Trophoblast cell (in vitro differentiated cells and primary cell): ENCODE data around the gene SERPINB6.
"Not testable (repeated sequence)": the region's sequence is repeated elsewhere in the genome, so short reads cannot be mapped to it uniquely, and the experiment has no call there.

Experiments used
- DNase-seq, 2 donors: peaks; one replicate each; pipeline ENCODE4 v3.0.0-alpha.2; 2016
- H2AFZ ChIP-seq: 2 replicates; pipeline ENCODE4 v1.6.1; 2013; ENCODE audit warnings: low read length, moderate library complexity, mild to moderate bottlenecking; ENCODE audit not compliant: insufficient read depth, poor library complexity
- H2AK5ac ChIP-seq: 2 replicates; pipeline ENCODE4 v1.6.1; 2013; ENCODE audit warnings: mild to moderate bottlenecking, low read length
- H2BK120ac ChIP-seq: 2 replicates; pipeline ENCODE4 v1.6.1; 2013; ENCODE audit warnings: low read length, mild to moderate bottlenecking, moderate library complexity; ENCODE audit not compliant: insufficient read depth, poor library complexity
- H2BK12ac ChIP-seq: 2 replicates; pipeline ENCODE4 v1.6.1; 2013; ENCODE audit warnings: mild to moderate bottlenecking, low read length, moderate library complexity
- H2BK5ac ChIP-seq: 2 replicates; pipeline ENCODE4 v1.6.1; 2013; ENCODE audit warnings: low read length, low read depth, moderate library complexity, mild to moderate bottlenecking; ENCODE audit not compliant: poor library complexity
- H3K14ac ChIP-seq: 2 replicates; pipeline ENCODE4 v1.6.1; 2013; ENCODE audit warnings: mild to moderate bottlenecking, low read length
- H3K18ac ChIP-seq: 2 replicates; pipeline ENCODE4 v1.6.1; 2013; ENCODE audit warnings: mild to moderate bottlenecking, low read length
- H3K23ac ChIP-seq: 2 replicates; pipeline ENCODE4 v1.6.1; 2013; ENCODE audit warnings: low read length
- H3K27ac ChIP-seq: 2 replicates; pipeline ENCODE4 v1.5.1; 2013; ENCODE audit warnings: low read depth, mild to moderate bottlenecking, inconsistent platforms, low read length, moderate library complexity
- H3K27me3 ChIP-seq: 2 replicates; pipeline ENCODE4 v1.6.1; 2013; ENCODE audit warnings: inconsistent platforms, mild to moderate bottlenecking, low read length, moderate library complexity; ENCODE audit not compliant: insufficient read depth
- H3K36me3 ChIP-seq, 2 experiments: 1 replicate in 1 of 2; 2 replicates in 1 of 2; pipeline ENCODE4 v1.6.1; 2013; ENCODE audit warnings: low read length in 2 of 2, mild to moderate bottlenecking in 2 of 2, moderate library complexity in 1 of 2; ENCODE audit not compliant: insufficient read depth in 2 of 2, control insufficient read depth in 1 of 2
- H3K4ac ChIP-seq: 2 replicates; pipeline ENCODE4 v1.6.1; 2013; ENCODE audit warnings: low read depth, mild to moderate bottlenecking, low read length, moderate library complexity
- H3K4me1 ChIP-seq, 2 experiments: 1 replicate in 1 of 2; 2 replicates in 1 of 2; pipeline ENCODE4 v1.6.1; 2013; ENCODE audit warnings: low read length in 2 of 2, mild to moderate bottlenecking in 2 of 2, moderate library complexity in 1 of 2; ENCODE audit not compliant: insufficient read depth in 2 of 2, control insufficient read depth in 1 of 2
- H3K4me2 ChIP-seq: 2 replicates; pipeline ENCODE4 v1.6.1; 2013; ENCODE audit warnings: inconsistent platforms, mild to moderate bottlenecking, low read length, moderate library complexity
- H3K4me3 ChIP-seq: 2 replicates; pipeline ENCODE4 v1.5.1; 2013; ENCODE audit warnings: mild to moderate bottlenecking, low read depth, low read length, inconsistent platforms
- H3K79me1 ChIP-seq: one replicate; pipeline ENCODE4 v1.6.1; 2013; ENCODE audit warnings: low read length
- H3K79me2 ChIP-seq: 2 replicates; pipeline ENCODE4 v1.6.1; 2013; ENCODE audit warnings: low read length, mild to moderate bottlenecking; ENCODE audit not compliant: control insufficient read depth, insufficient read depth, poor library complexity
- H3K9ac ChIP-seq: 2 replicates; pipeline ENCODE4 v1.6.1; 2013; ENCODE audit warnings: mild to moderate bottlenecking, low read length
- H3K9me3 ChIP-seq: 2 replicates; pipeline ENCODE4 v1.6.1; 2013; ENCODE audit warnings: low read depth, mild to moderate bottlenecking, control low read depth, inconsistent platforms, low read length; ENCODE audit not compliant: insufficient read depth
- H4K12ac ChIP-seq: 2 replicates; pipeline ENCODE4 v1.6.1; 2013; ENCODE audit warnings: low read depth, mild to moderate bottlenecking, low read length, moderate library complexity
- H4K8ac ChIP-seq: 2 replicates; pipeline ENCODE4 v1.6.1; 2013; ENCODE audit warnings: low read depth, mild to moderate bottlenecking, low read length, moderate library complexity
- H4K91ac ChIP-seq: one replicate; pipeline ENCODE4 v1.6.1; 2013; ENCODE audit warnings: low read depth, mild to moderate bottlenecking, low read length, moderate library complexity
- WGBS: extraction: QIAGEN DNeasy Blood & Tissue Kit; methylation state at CpG from one replicate; pipeline ENCODE4 v1.1.7; 2013; ENCODE audit warnings: missing lambda C conversion rate; ENCODE audit not compliant: insufficient read length, insufficient coverage; ENCODE audit errors: extremely low coverage; 5-methylcytosine and 5-hydroxymethylcytosine counted together

The SERPINB6 gene

DNA sequence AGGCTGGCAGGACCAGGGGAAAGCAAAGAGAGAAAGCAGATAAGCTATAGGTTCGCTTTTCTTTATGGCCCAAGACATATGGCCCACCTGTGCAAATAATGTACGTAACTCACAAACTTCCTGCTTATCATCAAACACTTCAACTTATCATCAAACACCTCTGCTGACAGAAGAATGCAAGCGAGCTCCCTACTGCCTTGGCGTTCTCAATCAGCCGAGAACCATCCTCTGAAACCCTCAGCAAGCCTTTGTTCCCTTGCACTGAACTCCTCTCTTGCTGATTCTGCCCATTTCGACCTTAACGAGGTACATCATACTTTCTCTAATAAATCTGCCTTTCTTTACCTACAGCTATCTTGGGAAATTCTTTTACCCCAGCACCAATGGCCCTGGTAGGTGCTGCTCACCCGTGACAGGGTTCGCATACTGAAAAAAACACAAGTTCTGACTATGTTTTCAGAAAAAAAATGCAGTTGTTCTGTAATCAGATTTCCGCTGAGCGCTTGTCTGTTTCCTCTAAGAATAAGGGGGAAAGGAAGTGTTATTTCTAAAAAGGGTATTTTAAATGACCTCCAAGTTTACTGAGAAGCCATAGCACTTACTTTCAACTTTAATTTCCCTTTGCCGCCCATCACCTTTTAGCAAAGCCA is 28.3 kb downstream of the SERPINB6 start:
- Histone ChIP-seq H2AFZ (no peak overlapping the region), H3K27me3 (no peaks in the 10 kb centered on the region), H2BK5ac (no peak overlapping the region), H2BK120ac (no peak overlapping the region), H3K4ac (no peak overlapping the region), H3K27ac (no peak overlapping the region), H3K36me3 (peaks cover 4 to 5% of the 10 kb centered on the region in 2 experiments), H4K12ac (no peak overlapping the region), H3K4me3 (no peak overlapping the region), H3K9ac (no peak overlapping the region), H3K23ac (no peak overlapping the region), H3K9me3 (no peaks in the 10 kb centered on the region), H3K79me1 (no peaks in the 10 kb centered on the region), H2BK12ac (no peak overlapping the region), H4K91ac (no peak overlapping the region), H3K4me1 (no peaks in the 10 kb centered on the region), H4K8ac (no peak overlapping the region), H3K79me2 (no peaks in the 10 kb centered on the region), H2AK5ac (no peak overlapping the region), H3K4me2 (no peak overlapping the region), H3K18ac (no peak overlapping the region), H3K14ac (no peak overlapping the region)
- WGBS = no CpG with 5 or more reads among the region's 12 CpGs
- no peak for DNase-seq

DNA sequence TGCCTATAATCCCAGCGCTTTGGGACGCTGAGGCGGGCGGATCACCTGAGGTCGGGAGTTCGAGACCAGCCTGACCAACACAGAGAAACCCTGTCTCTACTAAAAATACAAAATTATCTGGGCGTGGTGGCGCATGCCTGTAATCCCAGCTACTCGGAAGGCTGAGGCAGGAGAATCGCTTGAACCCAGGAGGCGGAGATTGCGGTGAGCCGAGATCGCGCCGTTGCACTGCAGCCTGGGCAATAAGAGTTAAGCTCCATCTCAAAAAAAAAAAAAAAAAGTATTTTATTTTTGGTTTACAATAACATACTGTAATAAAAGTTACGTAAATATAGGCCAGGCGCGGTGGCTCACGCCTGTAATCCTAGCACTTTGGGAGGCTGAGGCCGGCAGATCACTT is 29.3 kb downstream of the SERPINB6 start:
- H3K79me2 ChIP-seq, H3K9ac ChIP-seq, H2BK12ac ChIP-seq, H3K14ac ChIP-seq, H2AFZ ChIP-seq, H4K8ac ChIP-seq, H3K27ac ChIP-seq, H3K18ac ChIP-seq, H3K4me1 ChIP-seq, H2BK5ac ChIP-seq, H3K36me3 ChIP-seq, H3K9me3 ChIP-seq, H3K79me1 ChIP-seq, H3K27me3 ChIP-seq, H3K4ac ChIP-seq, H4K91ac ChIP-seq, H3K4me2 ChIP-seq, H2BK120ac ChIP-seq, H3K4me3 ChIP-seq, DNase-seq, H4K12ac ChIP-seq, H3K23ac ChIP-seq, H2AK5ac ChIP-seq: not testable (repeated sequence)
- no CpG with 5 or more reads among the region's 21 CpGs for WGBS

DNA sequence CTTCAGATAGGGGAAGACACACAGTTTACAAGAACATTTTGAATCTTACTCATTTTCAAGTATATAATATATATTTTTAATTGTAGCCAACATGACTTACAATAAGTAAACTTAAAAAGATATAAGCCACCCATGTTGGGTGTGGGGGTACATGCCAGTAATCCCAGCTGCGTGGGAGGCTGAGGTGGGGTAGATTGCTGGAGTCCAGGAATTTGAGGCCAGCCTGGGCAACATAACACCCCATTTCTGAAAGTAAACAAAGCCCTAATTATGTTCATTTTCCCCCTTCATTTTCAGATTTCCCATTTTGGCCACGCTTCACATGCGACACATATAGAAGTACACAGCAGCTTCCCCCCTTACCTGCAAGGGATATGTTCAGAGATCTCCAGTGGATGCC is 30.5 kb downstream of the SERPINB6 start:
- Histone ChIP-seq H2AFZ (no peak overlapping the region), H4K8ac (no peak overlapping the region), H3K23ac (no peak overlapping the region), H3K27me3 (no peaks in the 10 kb centered on the region), H3K9me3 (no peaks in the 10 kb centered on the region), H3K4me3 (no peak overlapping the region), H3K36me3 (no peaks in the 10 kb centered on the region), H2BK120ac (no peak overlapping the region), H3K18ac (no peak overlapping the region), H3K4ac (no peak overlapping the region), H3K79me2 (no peaks in the 10 kb centered on the region), H2BK12ac (no peak overlapping the region), H2AK5ac (no peak overlapping the region), H4K91ac (no peak overlapping the region), H3K4me2 (no peak overlapping the region), H2BK5ac (no peak overlapping the region), H3K9ac (no peak overlapping the region), H3K4me1 (no peaks in the 10 kb centered on the region), H3K79me1 (no peaks in the 10 kb centered on the region), H3K27ac (no peak overlapping the region), H3K14ac (no peak overlapping the region), H4K12ac (no peak overlapping the region)
- no peak for DNase-seq
- WGBS = no CpG with 5 or more reads among the region's 3 CpGs

DNA sequence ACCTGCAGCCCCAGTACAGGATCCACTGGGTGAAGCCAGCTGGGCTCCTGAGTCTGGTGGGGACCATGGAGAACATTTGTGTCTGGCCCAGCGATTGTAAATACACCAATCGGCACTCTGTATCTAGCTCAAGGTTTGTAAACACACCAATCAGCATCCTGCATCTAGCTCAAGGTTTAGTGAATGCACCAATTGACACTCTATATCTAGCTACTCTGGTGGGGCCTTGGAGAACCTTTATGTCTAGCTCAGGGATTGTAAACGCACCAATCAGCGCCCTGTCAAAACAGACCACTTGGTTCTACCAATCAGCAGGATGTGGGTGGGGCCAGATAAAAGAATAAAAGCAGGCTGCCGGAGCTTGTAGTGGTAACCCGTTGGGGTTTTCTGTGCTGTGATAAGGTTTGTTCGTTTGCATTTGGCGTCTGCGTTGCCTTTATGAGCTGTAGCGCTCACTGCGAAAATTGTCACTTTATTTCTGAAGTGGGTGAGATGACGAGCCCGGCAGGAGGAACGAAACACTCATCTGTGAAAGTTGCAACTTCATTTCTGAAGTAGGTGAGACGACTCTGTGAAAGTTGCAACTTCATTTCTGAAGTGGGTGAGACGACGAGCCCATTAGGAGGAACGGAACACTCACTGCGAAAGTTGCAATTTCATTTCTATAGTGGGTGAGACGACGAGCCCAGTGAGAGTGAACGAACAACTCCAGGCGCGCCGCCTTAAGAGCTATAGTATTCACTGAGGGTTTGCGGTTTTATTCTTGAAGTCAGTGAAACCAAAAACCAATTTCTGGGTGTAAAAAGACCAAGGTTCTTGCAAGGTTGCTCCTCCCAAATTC is 31.1 kb downstream of the SERPINB6 start:
- H3K79me2 ChIP-seq = no peaks in the 10 kb centered on the region
- no peak overlapping the region for H3K23ac ChIP-seq
- H2AK5ac ChIP-seq = no peak overlapping the region
- H4K12ac ChIP-seq = no peak overlapping the region
- no peak overlapping the region for H2AFZ ChIP-seq
- H3K36me3 ChIP-seq = no peaks in the 10 kb centered on the region
- no peak overlapping the region for H3K4me2 ChIP-seq
- H3K79me1 ChIP-seq = no peaks in the 10 kb centered on the region
- H3K18ac ChIP-seq = no peak overlapping the region
- no peaks in the 10 kb centered on the region for H3K4me1 ChIP-seq
- no peak overlapping the region for H2BK120ac ChIP-seq
- H3K27ac ChIP-seq = no peak overlapping the region
- H4K91ac ChIP-seq = no peak overlapping the region
- no peaks in the 10 kb centered on the region for H3K27me3 ChIP-seq
- no peak overlapping the region for H3K9ac ChIP-seq
- H3K9me3 ChIP-seq = no peaks in the 10 kb centered on the region
- H2BK5ac ChIP-seq = no peak overlapping the region
- no peak overlapping the region for H3K14ac ChIP-seq
- H3K4ac ChIP-seq = no peak overlapping the region
- whole genome bisulfite sequencing = no CpG with 5 or more reads among the region's 26 CpGs
- no peak for DNase-seq
- H3K4me3 ChIP-seq = no peak overlapping the region
- no peak overlapping the region for H4K8ac ChIP-seq
- H2BK12ac ChIP-seq = no peak overlapping the region
